Measurements from ENCODE around the gene UPK3BL2. TPM values are rescaled to one million over a fixed set of nuclear protein-coding genes. Genes with fewer than 3 reads are reported as not detected.
A peak's percentile ranks its signal among the peaks of the same experiment; 100 is the strongest.
"Not testable (repeated sequence)": the region's sequence is repeated elsewhere in the genome, so short reads cannot be mapped to it uniquely, and the experiment has no call there.

The UPK3BL2 gene, protein sequence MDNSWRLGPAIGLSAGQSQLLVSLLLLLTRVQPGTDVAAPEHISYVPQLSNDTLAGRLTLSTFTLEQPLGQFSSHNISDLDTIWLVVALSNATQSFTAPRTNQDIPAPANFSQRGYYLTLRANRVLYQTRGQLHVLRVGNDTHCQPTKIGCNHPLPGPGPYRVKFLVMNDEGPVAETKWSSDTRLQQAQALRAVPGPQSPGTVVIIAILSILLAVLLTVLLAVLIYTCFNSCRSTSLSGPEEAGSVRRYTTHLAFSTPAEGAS
- total RNA-seq = 3.2 and 4.7 TPM in 2 replicates

DNA sequence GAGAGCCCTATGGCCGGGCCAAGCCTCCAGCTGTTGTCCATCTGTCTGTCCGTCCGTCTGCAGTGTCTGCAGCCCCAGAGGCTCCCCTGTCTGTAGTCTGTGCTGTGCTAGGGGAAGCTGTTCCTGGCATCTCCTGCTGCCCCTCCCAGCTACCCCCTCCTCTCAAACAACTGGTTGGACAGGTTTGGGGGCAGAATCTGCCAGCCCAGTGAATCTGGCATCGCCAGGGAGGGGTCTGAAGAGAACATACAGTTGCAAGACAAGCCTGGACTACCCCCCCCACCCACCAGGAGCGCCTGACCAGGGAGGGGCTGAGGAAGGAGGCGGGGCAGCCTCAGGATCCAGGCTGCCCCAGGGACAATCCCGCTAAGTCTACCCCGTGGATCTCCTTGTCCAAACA is at the start of gene UPK3BL2:
Gene UPK3BL2, minus strand, starts transcription at position 101 of the 400 bp plus-strand sequence. Its CDS starts 60 bp downstream, at position 41.
- not testable (repeated sequence) for DNase-seq (ENCODE audit: low read depth); H3K4me3 ChIP-seq (ENCODE audit: low read depth, low read length)

DNA sequence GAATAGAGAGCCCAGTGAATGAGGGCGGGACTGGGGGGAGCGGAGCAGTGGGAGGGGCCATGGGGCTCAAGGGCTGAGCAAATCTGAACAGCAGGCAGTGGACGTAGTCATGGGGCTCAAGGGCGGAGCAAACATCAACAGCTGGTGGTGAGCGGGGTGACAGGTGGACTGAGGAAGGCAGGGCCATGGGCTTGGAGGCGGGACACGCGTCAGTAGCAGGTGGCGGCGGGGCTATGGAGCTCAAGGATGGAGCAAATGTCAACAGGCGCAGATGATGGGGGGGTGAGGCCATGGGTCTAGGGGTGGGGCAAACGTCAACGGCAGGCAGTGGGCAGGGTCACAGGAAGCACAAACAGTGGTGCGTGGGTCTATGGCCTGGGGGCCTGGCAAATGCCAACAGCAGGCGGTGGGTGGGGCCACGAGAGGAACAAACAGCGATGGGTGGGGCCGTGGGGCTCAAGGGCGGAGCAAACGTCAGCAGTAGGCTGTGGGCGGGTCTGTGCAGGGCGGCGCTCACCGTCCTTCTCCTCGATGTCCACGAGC is 49.1 kb upstream of the UPK3BL2 start:
- DNase-seq (ENCODE audit: low read depth); H3K4me3 ChIP-seq (ENCODE audit: low read depth, low read length): not testable (repeated sequence)

DNA sequence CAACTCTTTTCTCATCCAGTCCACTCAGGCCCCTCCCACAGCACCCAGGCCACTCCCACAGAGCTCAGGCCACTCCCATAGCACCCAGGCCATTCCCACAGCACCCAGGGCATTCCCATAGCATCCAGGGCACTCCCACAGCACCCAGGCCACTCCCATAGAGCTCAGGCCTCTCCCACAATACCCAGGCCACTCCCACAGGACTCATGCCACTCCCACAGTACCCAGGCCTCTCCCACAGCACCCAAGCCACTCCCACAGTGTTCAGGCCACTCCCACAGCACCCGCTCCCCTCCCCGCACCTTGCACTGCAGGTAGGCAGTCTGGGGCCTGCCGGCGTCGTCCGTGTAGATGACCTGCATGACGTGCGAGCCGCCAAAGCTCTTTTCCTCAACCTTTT is 46.4 kb upstream of the UPK3BL2 start:
- not testable (repeated sequence) for DNase-seq (ENCODE audit: low read depth); H3K4me3 ChIP-seq (ENCODE audit: low read depth, low read length)

DNA sequence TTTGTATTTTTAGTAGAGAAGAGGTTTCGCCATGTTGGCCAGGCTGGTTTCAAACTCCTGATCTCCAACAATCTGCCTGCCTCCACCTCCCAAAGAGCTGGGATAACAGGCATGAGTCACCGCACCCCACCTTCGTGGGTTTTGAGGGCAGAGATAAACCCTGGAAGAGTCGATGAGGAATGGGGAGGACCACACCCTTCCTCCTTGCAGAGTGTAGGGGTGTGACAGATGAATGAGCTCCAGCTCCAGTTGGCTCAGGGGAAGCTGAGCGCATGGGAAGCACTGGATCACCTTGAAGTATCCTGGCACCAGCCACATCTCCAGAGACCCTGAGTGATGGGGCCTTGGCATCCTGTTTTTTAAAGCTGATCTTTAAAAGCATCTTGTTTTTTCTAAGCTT is 40.0 kb upstream of the UPK3BL2 start:
- DNase-seq (ENCODE audit: low read depth); H3K4me3 ChIP-seq (ENCODE audit: low read depth, low read length): not testable (repeated sequence)

DNA sequence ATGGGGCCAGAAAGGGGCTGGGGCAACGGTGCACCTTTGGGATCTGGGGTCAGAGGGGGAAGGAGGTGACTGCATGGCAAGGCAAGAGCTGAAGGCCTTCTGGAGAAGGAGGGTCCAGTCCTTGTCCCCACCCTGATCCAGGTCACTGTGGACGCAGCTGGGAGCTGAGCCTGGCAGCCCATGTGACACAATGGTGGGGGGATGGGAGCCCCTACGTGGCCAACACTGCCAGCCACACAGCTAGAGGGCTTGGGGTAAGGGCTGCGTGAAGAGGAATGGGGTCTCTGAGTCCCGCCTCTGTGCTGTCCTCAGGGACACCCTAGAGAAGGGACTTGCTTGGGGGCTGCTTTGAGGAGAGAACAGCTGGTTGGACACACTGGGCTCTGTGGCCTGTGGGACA is 38.2 kb upstream of the UPK3BL2 start:
- DNase-seq (ENCODE audit: low read depth) = not testable (repeated sequence)

DNA sequence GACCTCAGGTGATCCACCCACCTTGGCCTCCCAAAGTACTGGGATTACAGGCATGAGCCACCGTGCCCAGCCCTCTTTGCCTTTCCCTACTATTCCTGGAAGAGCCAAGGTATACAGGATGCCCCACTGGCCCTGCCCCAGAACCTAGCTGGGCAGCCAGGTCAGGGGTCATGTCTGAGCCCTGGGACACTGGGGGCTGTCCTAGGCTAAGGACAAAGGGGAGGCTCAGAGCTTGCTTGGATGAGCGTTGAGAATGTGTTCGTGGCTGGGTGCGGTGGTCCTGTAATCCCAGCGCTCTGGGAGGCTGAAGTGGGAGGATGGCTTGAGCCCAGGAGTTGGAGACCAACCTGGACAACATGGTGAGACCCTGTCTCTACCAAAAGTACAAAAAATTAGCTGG is 35.0 kb upstream of the UPK3BL2 start:
- not testable (repeated sequence) for H3K4me3 ChIP-seq (ENCODE audit: low read depth, low read length); DNase-seq (ENCODE audit: low read depth)

More for the DNA sequence above, 38.2 kb upstream of the UPK3BL2 start:
- H3K4me3 ChIP-seq (ENCODE audit: low read depth, low read length) = not testable (repeated sequence)

DNA sequence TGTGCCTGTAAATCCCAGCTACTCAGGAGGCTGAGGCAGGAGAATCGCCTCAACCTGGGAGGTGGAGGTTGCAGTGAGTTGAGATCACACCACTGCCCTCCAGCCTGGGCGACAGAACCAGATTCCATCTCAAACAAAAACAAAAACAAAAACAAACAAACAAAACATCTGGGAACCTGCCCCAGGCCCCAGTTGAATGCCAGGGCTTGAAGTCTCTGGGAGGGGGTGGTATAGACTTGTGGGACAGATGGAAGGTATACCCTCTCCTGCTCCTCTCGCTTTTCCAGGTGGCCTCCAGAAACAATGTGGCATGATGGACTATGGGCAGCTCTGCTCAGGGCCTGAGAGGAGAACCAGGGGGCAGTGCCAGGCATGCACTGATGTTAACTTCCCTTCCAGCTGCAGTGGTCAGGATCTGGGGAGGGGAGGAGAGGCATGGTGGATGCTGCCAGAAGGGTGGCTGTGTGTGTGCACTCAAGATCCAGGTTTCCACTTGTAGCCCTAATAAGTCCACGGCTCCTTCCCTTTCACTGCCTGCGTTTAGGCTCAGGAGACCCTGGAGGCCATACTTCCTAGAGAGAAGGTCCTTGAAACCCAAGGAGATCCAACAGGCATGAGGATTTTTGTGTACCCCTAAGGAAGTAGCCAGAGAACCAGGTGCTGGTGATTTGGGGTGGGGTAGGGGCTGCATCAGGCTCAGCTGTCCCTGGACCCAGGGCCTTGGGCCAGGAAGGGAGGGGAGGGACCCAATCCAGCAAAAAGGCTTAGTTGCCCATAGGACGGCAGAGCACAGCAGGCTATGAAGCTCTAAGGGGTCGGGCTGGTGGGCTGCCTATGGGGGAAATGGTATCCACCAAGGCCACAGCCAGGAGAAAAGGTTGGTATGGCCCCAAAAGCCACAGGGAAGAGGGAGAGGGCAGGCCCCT is 34.1 kb upstream of the UPK3BL2 start:
- not testable (repeated sequence) for DNase-seq (ENCODE audit: low read depth); H3K4me3 ChIP-seq (ENCODE audit: low read depth, low read length)

DNA sequence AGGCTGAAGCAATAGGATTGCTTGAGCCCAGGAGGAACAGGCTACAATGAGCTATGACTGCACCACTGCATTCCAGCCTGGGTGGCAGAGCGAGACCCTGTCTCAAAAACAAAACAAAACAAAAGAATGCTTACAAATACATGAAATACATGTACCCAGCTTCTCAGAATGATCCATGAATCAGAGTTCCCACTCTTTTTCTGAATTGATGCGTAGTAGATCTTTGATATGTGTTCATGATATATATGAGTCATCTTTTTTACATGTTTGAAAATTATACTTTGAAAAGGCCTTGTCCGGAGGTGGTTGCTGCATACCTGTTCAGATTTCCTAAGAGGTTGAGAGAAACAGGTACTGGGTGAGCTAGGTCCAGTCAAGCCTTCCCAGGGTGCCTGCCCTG is 32.9 kb upstream of the UPK3BL2 start:
- H3K4me3 ChIP-seq (ENCODE audit: low read depth, low read length); DNase-seq (ENCODE audit: low read depth): not testable (repeated sequence)

DNA sequence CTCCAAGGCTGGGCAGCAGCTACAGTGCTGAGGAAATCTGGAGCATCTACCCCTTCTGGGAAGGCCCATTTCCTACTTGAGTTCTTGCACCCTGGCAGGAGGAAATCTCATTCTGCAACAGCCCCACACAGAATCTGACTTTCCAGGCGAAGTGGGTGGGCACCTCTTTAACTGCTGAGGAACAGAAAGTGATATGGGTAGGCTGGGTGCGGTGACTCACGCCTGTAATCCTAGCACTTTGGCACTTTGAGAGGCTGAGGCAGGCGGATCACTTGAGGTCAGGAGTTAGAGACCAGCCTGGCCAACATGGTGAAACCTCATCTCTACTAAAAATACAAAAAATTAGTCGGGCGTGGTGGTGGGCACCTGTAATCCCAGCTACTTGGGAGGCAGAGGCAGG is 31.1 kb upstream of the UPK3BL2 start:
- not testable (repeated sequence) for H3K4me3 ChIP-seq (ENCODE audit: low read depth, low read length); DNase-seq (ENCODE audit: low read depth)

DNA sequence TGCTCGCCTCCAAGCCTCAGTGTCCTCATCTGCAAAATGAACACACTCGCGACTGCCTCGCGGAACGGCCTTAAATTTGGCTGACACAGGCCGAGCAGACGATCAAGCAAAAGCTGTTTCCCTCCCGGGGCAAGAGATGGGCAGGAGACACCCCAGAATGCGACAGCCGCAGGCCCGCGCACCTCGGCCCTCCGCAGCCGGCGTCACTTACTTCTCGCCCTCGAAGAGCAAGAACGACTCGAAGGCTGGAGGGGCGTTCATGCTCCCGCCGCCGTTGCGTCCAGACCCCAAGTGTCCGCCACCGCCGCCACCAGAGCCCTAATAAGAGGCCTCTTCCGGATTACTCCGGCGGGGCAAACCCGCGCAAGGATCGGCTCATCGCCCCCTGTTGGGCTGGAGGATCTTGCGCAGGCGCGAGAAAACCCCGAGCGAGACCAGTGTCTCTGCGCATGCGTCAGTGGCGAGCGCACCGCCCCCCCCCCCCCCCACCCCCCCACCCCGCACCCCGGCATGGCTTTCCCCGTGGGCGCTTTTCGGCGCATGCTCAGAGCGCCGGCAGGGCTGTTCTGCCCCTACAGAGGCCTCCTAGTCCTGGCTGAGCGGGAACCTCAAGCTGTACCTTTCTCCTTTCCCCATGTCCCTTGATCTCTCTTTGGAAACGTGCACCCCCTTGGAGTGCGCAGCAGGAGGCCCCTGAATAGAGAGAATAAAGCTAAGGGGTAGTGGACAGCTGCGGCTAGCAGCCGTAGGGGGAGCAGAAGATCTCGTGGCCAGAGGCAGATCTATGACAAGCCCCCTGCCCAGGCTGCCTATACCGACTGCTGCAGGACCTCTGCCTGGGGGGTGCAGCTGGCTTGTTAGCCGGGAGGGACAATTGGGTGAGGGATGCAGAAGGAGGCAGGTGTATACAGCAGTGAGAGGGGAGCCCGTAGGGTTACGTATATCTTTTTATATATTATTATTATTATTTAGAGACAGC is 29.1 kb upstream of the UPK3BL2 start, which contains the start of gene POLR2J3:
Gene POLR2J3, minus strand, starts transcription at position 323 of the 979 bp plus-strand sequence. Its CDS starts 62 bp downstream, at position 261.
- DNase-seq (ENCODE audit: low read depth) = peak; percentile 92

DNA sequence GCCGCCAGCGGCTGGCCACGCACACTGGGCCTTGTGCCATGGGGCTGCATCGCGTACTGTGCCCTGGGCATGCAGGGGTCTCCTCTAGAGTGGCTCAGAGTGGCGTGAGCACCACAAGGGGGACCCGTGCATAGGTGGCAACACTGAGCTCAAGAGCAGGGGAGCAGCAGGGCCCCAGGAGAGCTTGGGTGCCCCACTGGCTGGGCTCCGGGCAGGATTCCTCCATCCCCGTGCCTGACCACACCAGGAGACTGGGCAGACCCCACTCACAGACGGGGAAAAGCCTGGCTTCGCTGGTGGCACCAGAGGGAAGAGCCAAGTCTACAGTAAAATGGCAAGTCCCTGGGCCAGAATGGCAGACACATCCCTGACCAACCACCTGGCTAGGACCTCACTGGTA is 25.1 kb upstream of the UPK3BL2 start:
- not testable (repeated sequence) for DNase-seq (ENCODE audit: low read depth); H3K4me3 ChIP-seq (ENCODE audit: low read depth, low read length)

More for the DNA sequence above, 29.1 kb upstream of the UPK3BL2 start, which contains the start of gene POLR2J3:
- TF ChIP-seq, protein P1, sequence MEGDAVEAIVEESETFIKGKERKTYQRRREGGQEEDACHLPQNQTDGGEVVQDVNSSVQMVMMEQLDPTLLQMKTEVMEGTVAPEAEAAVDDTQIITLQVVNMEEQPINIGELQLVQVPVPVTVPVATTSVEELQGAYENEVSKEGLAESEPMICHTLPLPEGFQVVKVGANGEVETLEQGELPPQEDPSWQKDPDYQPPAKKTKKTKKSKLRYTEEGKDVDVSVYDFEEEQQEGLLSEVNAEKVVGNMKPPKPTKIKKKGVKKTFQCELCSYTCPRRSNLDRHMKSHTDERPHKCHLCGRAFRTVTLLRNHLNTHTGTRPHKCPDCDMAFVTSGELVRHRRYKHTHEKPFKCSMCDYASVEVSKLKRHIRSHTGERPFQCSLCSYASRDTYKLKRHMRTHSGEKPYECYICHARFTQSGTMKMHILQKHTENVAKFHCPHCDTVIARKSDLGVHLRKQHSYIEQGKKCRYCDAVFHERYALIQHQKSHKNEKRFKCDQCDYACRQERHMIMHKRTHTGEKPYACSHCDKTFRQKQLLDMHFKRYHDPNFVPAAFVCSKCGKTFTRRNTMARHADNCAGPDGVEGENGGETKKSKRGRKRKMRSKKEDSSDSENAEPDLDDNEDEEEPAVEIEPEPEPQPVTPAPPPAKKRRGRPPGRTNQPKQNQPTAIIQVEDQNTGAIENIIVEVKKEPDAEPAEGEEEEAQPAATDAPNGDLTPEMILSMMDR (IDR thresholded peaks at IDR 0.05; ENCODE audit: insufficient read depth, low read depth, low read length) = peak; percentile 51
- H3K4me3 ChIP-seq (ENCODE audit: low read depth, low read length) = peak within 1 kb of the TSS; percentile 66

DNA sequence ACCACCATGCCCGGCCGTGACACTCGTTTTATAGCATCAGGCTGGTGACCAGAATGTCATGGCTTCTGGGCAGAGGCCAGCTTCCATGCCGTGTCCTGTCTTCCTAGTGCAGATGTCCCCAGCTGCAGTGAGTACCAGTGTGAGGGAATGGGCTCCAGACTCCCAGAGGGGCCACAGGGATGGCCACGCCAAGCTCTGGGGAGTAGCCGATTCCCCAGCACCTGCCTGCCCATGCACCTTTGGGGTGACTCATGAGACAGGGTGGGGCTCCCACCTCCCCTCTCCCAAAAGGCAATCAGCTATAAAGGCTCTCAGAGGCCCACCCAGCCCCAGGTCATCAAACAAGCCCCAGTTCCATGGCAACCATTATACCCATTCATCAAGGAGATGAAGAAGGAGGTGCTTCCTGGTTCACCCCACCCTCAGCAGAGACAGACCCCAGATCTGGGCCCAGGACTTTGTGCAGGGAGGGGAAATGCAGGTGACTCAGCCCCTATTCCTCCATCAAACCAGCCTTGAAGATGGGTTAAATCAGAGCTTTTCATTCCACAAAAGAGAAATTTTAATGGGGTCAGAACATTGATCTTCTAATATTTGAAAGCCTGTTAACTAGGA is 7.4 kb upstream of the UPK3BL2 start, which contains the start of gene SPDYE2:
Gene SPDYE2, plus strand, starts transcription at position 419 of the 615 bp plus-strand sequence. CDS start 2,030 bp downstream, outside the sequence.
- H3K4me3 ChIP-seq (ENCODE audit: low read depth, low read length); DNase-seq (ENCODE audit: low read depth): not testable (repeated sequence)

DNA sequence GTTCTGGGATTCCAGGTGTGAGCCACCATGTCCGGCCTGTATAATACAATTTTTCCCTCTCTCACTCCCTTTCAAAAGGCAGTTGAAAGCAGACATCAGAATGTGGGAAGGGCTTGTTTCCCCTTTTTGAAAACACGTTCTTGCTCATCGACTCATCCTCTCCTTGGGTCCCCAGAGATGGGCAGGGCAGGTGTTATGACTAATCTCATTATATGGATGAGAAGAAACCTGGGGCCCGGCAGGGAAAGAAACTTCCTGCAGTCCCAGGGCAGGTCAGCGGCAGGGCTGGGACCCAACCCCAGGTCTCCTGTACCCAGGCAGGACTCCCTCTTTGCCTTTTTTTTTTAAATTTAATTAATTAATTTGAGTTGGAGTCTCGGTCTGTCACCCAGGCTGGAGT is 2.9 kb upstream of the UPK3BL2 start:
- not testable (repeated sequence) for DNase-seq (ENCODE audit: low read depth); H3K4me3 ChIP-seq (ENCODE audit: low read depth, low read length)

DNA sequence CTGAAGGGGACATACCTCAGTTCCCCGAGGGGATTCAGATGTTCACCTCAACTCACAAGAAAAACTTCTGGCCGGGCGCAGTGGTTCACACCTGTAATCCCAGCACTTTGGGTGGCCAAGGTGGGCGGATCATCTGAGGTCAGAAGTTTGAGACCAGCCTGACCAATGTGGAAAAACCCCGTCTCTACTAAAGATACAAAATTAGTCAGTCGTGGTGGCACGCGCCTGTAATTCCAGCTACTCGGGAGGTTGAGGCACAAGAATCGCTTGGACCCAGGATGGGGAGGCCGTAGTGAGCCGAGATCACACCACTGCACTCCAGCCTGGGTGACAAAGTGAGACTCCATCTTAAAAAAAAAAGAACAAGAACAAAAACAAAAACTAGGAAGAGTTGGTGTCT is 1.8 kb upstream of the UPK3BL2 start:
- not testable (repeated sequence) for H3K4me3 ChIP-seq (ENCODE audit: low read depth, low read length); DNase-seq (ENCODE audit: low read depth)

DNA sequence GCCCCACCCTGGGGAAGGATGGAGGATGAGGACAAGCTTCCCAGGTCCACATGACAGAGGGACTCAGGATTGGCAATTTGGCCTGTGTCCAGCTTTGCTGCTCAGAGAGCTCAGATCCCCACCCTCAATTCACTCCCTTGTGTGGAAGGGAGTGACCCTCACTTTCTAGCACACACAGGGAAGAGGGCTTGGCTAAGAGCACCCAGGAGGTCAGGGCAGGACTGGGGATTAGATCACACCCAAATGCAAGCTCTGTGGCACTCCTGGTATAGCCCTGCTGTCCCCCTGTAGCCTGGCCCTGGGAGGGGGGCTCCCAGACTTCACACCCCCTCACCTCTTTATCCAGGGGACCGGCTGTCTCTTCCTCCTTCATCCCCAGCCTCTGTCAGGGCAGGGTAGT is 876 bp upstream of the UPK3BL2 start:
- not testable (repeated sequence) for DNase-seq (ENCODE audit: low read depth); H3K4me3 ChIP-seq (ENCODE audit: low read depth, low read length)

DNA sequence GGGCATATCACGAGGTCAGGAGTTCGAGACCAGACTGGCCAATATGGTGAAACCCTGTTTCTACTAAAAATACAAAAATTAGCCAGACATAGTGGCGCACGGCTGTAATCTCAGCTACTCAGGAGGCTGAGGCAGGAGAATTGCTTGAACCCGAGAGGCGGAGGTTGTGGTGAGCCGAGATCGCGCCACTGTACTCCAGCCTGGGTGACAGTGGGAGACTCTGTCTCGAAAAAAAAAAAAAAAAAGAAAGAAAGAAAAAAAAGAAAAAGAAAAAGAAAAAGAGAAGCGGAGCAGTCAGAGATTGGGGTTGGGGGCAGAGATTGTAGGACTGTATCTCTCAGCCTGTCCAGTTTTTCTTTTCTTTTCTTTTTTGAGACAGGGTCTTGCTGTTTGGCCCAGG is 725 bp downstream of the UPK3BL2 start:
- DNase-seq (ENCODE audit: low read depth); H3K4me3 ChIP-seq (ENCODE audit: low read depth, low read length): not testable (repeated sequence)
